IMR-90 (cell line): Measurements from ENCODE around the gene COMMD8. TPM values are rescaled to one million over a fixed set of nuclear protein-coding genes. Genes with fewer than 3 reads are reported as not detected.

Source experiments
- ATAC-seq: fragments of 200-7000 bp; cut with Tn5 transposase; 2 replicates; pipeline ENCODE4 v1.9.1; 2020; ENCODE audit warnings: low read depth, mild to moderate bottlenecking, moderate library complexity
- BruUV-seq: library from RNA; stranded (reverse); fragments of 400-500 nt; replicated peaks from 2 replicates; lab custom pipeline; 2021; lab: Mats Ljungman, UMichigan
- CTCF ChIA-PET: fragments of 300-600 bp; formaldehyde crosslinking; extraction: SDS; loops from one replicate; lab custom pipeline; 2021; ENCODE audit warnings: antibody characterized with exemption; lab: Yijun Ruan, JAX
- POLR2A ChIA-PET: fragments of 300-600 bp; sonication (Branson Sonifier 250); formaldehyde crosslinking; loops from one replicate; lab custom pipeline; 2022; ENCODE audit warnings: antibody characterized with exemption; ENCODE audit not compliant: unreplicated experiment; lab: Charles Lee
- DNase-seq: peaks from one replicate; pipeline ENCODE4 v3.0.0; 2013
- H2AFZ ChIP-seq: replicated peaks from 2 replicates; pipeline ENCODE3; 2013; ENCODE audit warnings: low read length, mild to moderate bottlenecking; ENCODE audit not compliant: poor library complexity
- H2AK5ac ChIP-seq: 2 replicates; pipeline ENCODE4 v1.6.1; 2013; ENCODE audit warnings: low read depth, low read length, inconsistent platforms
- H2AK9ac ChIP-seq: replicated peaks from 2 replicates; pipeline ENCODE3; 2013; ENCODE audit warnings: mild to moderate bottlenecking, low read depth, low read length, moderate library complexity; ENCODE audit not compliant: poor library complexity
- H2BK120ac ChIP-seq: 2 replicates; pipeline ENCODE4 v1.6.1; 2013; ENCODE audit warnings: low read depth, low read length, inconsistent platforms
- H2BK15ac ChIP-seq: 3 replicates; pipeline ENCODE4 v1.6.1; 2013; ENCODE audit warnings: low read depth, low read length, inconsistent platforms
- H2BK20ac ChIP-seq: 2 replicates; pipeline ENCODE4 v1.6.1; 2013; ENCODE audit warnings: low read depth, mild to moderate bottlenecking, inconsistent platforms, low read length, moderate library complexity
- H2BK5ac ChIP-seq: 2 replicates; pipeline ENCODE4 v1.6.1; 2013; ENCODE audit warnings: mild to moderate bottlenecking, low read depth, low read length, inconsistent platforms; ENCODE audit not compliant: poor library complexity, severe bottlenecking
- H3K14ac ChIP-seq: replicated peaks from 2 replicates; pipeline ENCODE4 v1.6.1; 2013; ENCODE audit warnings: low read depth, low read length, inconsistent platforms
- H3K18ac ChIP-seq: 2 replicates; pipeline ENCODE4 v1.6.1; 2013; ENCODE audit warnings: low read depth, low read length, control low read depth
- H3K23ac ChIP-seq: 2 replicates; pipeline ENCODE4 v1.6.1; 2013; ENCODE audit warnings: low read depth, low read length, inconsistent platforms
- H3K27ac ChIP-seq: 2 replicates; pipeline ENCODE4 v1.5.1; 2013; ENCODE audit warnings: mild to moderate bottlenecking, control low read depth, low read length; ENCODE audit not compliant: insufficient read depth
- H3K27me3 ChIP-seq: 2 replicates; pipeline ENCODE4 v1.6.1; 2013; ENCODE audit warnings: low read length; ENCODE audit not compliant: control insufficient read depth, insufficient read depth
- H3K36me3 ChIP-seq: 2 replicates; pipeline ENCODE4 v1.6.1; 2013; ENCODE audit warnings: low read length, mixed read lengths; ENCODE audit not compliant: control insufficient read depth, insufficient read depth
- H3K4ac ChIP-seq: 2 replicates; pipeline ENCODE4 v1.6.1; 2013; ENCODE audit warnings: low read depth, low read length, inconsistent platforms
- H3K4me1 ChIP-seq: 2 replicates; pipeline ENCODE4 v1.6.1; 2013; ENCODE audit warnings: low read length, mixed read lengths; ENCODE audit not compliant: control insufficient read depth, insufficient read depth
- H3K4me2 ChIP-seq: 2 replicates; pipeline ENCODE4 v1.6.1; 2013; ENCODE audit warnings: low read depth, mild to moderate bottlenecking, control low read depth, low read length, moderate library complexity
- H3K4me3 ChIP-seq: 2 replicates; pipeline ENCODE4 v1.5.1; 2013; ENCODE audit warnings: low read depth, mild to moderate bottlenecking, control low read depth, low read length, moderate library complexity; ENCODE audit not compliant: insufficient read depth
- H3K56ac ChIP-seq: 2 replicates; pipeline ENCODE4 v1.6.1; 2013; ENCODE audit warnings: low read length, inconsistent platforms; ENCODE audit not compliant: insufficient read depth; ENCODE audit errors: extremely low read depth
- H3K79me1 ChIP-seq, 2 experiments: 2 replicates each; pipeline ENCODE4 v1.6.1; 2013; ENCODE audit warnings: low read length in 2 of 2, inconsistent platforms in 1 of 2, low read depth in 1 of 2
- H3K9ac ChIP-seq: 2 replicates; pipeline ENCODE4 v1.6.1; 2013; ENCODE audit warnings: low read depth, low read length, control low read depth
- H3K9me1 ChIP-seq: 2 replicates; pipeline ENCODE4 v1.6.1; 2013; ENCODE audit warnings: low read length, inconsistent platforms; ENCODE audit not compliant: insufficient read depth
- H3K9me3 ChIP-seq: 2 replicates; pipeline ENCODE4 v1.6.1; 2013; ENCODE audit warnings: low read length; ENCODE audit not compliant: control insufficient read depth, insufficient read depth
- H4K20me1 ChIP-seq: 2 replicates; pipeline ENCODE4 v1.6.1; 2013; ENCODE audit warnings: low read length, inconsistent platforms; ENCODE audit not compliant: insufficient read depth
- H4K5ac ChIP-seq: 2 replicates; pipeline ENCODE4 v1.6.1; 2013; ENCODE audit warnings: mild to moderate bottlenecking, low read depth, low read length, control low read depth
- H4K8ac ChIP-seq, 2 experiments: 2 replicates each; pipeline ENCODE4 v1.6.1; 2013; ENCODE audit warnings: low read depth in 2 of 2, low read length in 2 of 2, control low read depth in 1 of 2, inconsistent platforms in 1 of 2
- H4K91ac ChIP-seq: 2 replicates; pipeline ENCODE4 v1.6.1; 2013; ENCODE audit warnings: low read depth, low read length, inconsistent platforms; ENCODE audit not compliant: insufficient read depth
- CEBPB ChIP-seq: IDR thresholded peaks from 2 replicates; pipeline ENCODE4 v1.6.1; 2012; ENCODE audit warnings: low read depth, low read length, improper control_type of control experiment
- CHD1 ChIP-seq: IDR thresholded peaks from 2 replicates; pipeline ENCODE4 v1.6.1; 2012; ENCODE audit warnings: low read depth, low read length, improper control_type of control experiment
- CTCF ChIP-seq: conservative IDR thresholded peaks from 2 replicates; pipeline ENCODE4 v1.5.1; 2012; ENCODE audit warnings: mild to moderate bottlenecking, low read depth, low read length, improper control_type of control experiment
- MAFK ChIP-seq: IDR thresholded peaks from 2 replicates; pipeline ENCODE4 v1.6.1; 2012; ENCODE audit warnings: low read depth, low read length, improper control_type of control experiment
- MAZ ChIP-seq: IDR thresholded peaks from 2 replicates; pipeline ENCODE4 v1.6.1; 2012; ENCODE audit warnings: low read depth, mild to moderate bottlenecking, low read length, improper control_type of control experiment, moderate library complexity, borderline replicate concordance
- NFE2L2 ChIP-seq: fragments of 150-350 bp; IDR thresholded peaks from 2 replicates; pipeline ENCODE4 v1.6.1; 2016; ENCODE audit warnings: low read depth, mild to moderate bottlenecking, low read length
- RCOR1 ChIP-seq: IDR thresholded peaks from 2 replicates; pipeline ENCODE4 v1.6.1; 2012; ENCODE audit warnings: mild to moderate bottlenecking, low read length, improper control_type of control experiment; ENCODE audit not compliant: insufficient replicate concordance
- SMC3 ChIP-seq: fragments of 150-350 bp; IDR thresholded peaks from 2 replicates; pipeline ENCODE4 v1.6.1; 2016; ENCODE audit warnings: low read depth, mild to moderate bottlenecking, antibody characterized with exemption, low read length, moderate library complexity
- WGBS, 2 experiments: methylation state at CpG; one replicate each; pipeline versions ENCODE4 v1.1.5 to v1.1.7; 2013; ENCODE audit warnings: missing lambda C conversion rate in 2 of 2; ENCODE audit not compliant: insufficient read length in 1 of 2; ENCODE audit errors: extremely low coverage in 2 of 2; 5-methylcytosine and 5-hydroxymethylcytosine counted together
- dilution Hi-C: fragments of 300-500 bp; cut with HindIII; formaldehyde crosslinking; loops from one replicate; pipeline ENCODE4 v1.14.3; 2018; ENCODE audit warnings: low sequenced_read_pairs; ENCODE audit not compliant: unreplicated experiment
- in situ Hi-C: fragments of 300-500 bp; cut with MboI; formaldehyde crosslinking; loops from 3 replicates; pipeline ENCODE4 v1.14.3; 2019; ENCODE audit warnings: low sequenced_read_pairs, inconsistent platforms, mixed read lengths
- intact Hi-C: fragments of 100-400 bp; cut with micrococcal nuclease; formaldehyde crosslinking; loops from 2 replicates; pipeline ENCODE4 v1.10.0; 2022
- polyA plus RNA-seq, 3 experiments: library from polyadenylated mRNA; depleted of rRNA; stranded (reverse); fragments of >200 nt; gene quantifications; 2 replicates each; pipeline ENCODE4 v1.2.3, GENCODE V29; 2012; ENCODE audit warnings: low replicate concordance in 1 of 3
- total RNA-seq: library from RNA; depleted of rRNA; stranded (reverse); fragments of >200 nt; gene quantifications from 2 replicates; pipeline ENCODE4 v1.2.3, GENCODE V29; 2012
- TF ChIP-seq, protein P1 (sequence below): fragments of 150-350 bp; IDR thresholded peaks from 2 replicates; pipeline ENCODE4 v1.6.1; 2016; ENCODE audit warnings: low read depth, mild to moderate bottlenecking, low read length, moderate library complexity, borderline replicate concordance

The COMMD8 gene
- total and polyA plus RNA-seq, 2 of the 4 experiments (the other 2 are of a cell fraction): 12.5 to 12.6 TPM

DNA sequence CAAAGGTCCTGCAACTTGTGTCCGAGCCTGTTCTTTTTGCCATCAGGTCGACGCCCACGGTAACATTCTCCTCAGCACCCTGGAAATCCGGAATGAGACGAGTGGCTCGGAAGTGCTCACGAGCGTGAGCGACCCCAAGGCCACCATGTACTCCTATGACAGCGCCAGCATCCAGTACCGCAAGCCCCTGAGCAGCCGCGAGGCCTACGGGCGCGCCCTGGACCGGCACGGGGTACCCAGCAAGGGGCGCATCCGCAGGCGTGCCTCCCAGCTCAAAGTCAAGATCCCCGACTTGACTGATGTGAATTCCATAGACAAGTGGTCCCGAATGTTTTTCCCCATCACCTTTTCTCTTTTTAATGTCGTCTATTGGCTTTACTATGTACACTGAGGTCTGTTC is 37.9 kb downstream of the COMMD8 start:
- Histone ChIP-seq H3K4me2 (no peak overlapping the region), H3K27ac (no peak overlapping the region), H3K9me1 (no peaks in the 10 kb centered on the region; the same call in 1 of the 2 replicates), H3K4me1 (no peaks in the 10 kb centered on the region), H3K23ac (no peak overlapping the region), H2BK15ac (no peak overlapping the region), H4K8ac (no peak overlapping the region), H4K20me1 (no peaks in the 10 kb centered on the region), H3K27me3 (no peaks in the 10 kb centered on the region; the same call in 1 of the 2 replicates), H2BK20ac (no peak overlapping the region), H2BK5ac (no peak overlapping the region), H4K91ac (no peak overlapping the region), H3K56ac (no peak overlapping the region), H2AK5ac (no peak overlapping the region), H3K4me3 (no peak overlapping the region), H2BK120ac (no peak overlapping the region), H3K9ac (no peak overlapping the region), H3K18ac (no peak overlapping the region), H2AFZ (no peak overlapping the region), H3K79me1 (no peaks in the 10 kb centered on the region), H3K36me3 (no peaks in the 10 kb centered on the region), H3K9me3 (no peaks in the 10 kb centered on the region), H4K5ac (no peak overlapping the region), H2AK9ac (no peak overlapping the region), H3K14ac (no peak overlapping the region), H3K4ac (no peak overlapping the region)
- ATAC-seq (no peak), DNase-seq (no peak)
- ChIA-PET CTCF (no interaction called here), POLR2A (no interaction called here)
- in situ Hi-C loops (no loop called here), intact Hi-C loops (no loop called here), dilution Hi-C loops (no loop called here)
- 93% methylated on average over 23 of the region's 25 CpGs; no CpG with 5 or more reads in 1 of the 2 experiments for WGBS, 2 experiments
- TF ChIP-seq MAFK (no peak), CHD1 (no peak), CTCF (no peak), RCOR1 (no peak), CEBPB (no peak), NFE2L2 (no peak), SMC3 (no peak), MAZ (no peak)
- TF ChIP-seq, protein P1, sequence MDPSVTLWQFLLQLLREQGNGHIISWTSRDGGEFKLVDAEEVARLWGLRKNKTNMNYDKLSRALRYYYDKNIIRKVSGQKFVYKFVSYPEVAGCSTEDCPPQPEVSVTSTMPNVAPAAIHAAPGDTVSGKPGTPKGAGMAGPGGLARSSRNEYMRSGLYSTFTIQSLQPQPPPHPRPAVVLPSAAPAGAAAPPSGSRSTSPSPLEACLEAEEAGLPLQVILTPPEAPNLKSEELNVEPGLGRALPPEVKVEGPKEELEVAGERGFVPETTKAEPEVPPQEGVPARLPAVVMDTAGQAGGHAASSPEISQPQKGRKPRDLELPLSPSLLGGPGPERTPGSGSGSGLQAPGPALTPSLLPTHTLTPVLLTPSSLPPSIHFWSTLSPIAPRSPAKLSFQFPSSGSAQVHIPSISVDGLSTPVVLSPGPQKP: no peak
- BruUV-seq: no TSS peak
